Esophagus squamous epithelium (tissue), 5 donors: ENCODE measurements around the gene C14orf39. TPM values are rescaled to one million over a fixed set of nuclear protein-coding genes. Genes with fewer than 3 reads are reported as not detected.
A peak's percentile ranks its signal among the peaks of the same experiment; 100 is the strongest.

Source experiments
- DNase-seq: peaks from one replicate; lab custom pipeline; 2025; lab: John Stamatoyannopoulos, UW
- H3K27ac ChIP-seq, 4 donors: fragments of 200-600 bp; sonication (generic); one replicate each; pipeline ENCODE4 v1.5.1; 2016 to 2019; ENCODE audit warnings: mild to moderate bottlenecking in 1 of 4
- H3K27me3 ChIP-seq, 4 donors: fragments of 200-600 bp; sonication (generic); 1 replicate in 3 of 4; 2 replicates in 1 of 4; pipeline versions ENCODE4 v1.5.1 to v1.6.0; 2017 to 2021; ENCODE audit warnings: antibody characterized with exemption in 1 of 4
- H3K36me3 ChIP-seq, 3 donors: fragments of 200-600 bp; sonication (generic); one replicate each; pipeline ENCODE4 v1.5.1; 2016 to 2019
- H3K4me1 ChIP-seq, 3 donors: fragments of 200-600 bp; sonication (generic); one replicate each; pipeline ENCODE4 v1.5.1; 2017 to 2019
- H3K4me3 ChIP-seq, 4 donors: fragments of 200-600 bp; sonication (generic); 1 replicate in 3 of 4; 2 replicates in 1 of 4; pipeline ENCODE4 v1.5.1; 2016 to 2019; ENCODE audit warnings: mild to moderate bottlenecking in 2 of 4, moderate library complexity in 1 of 4
- H3K9me3 ChIP-seq, 3 donors: fragments of 200-600 bp; sonication (generic); one replicate each; pipeline ENCODE4 v1.5.1; 2016 to 2019
- POLR2A ChIP-seq, 4 donors: fragments of 450-650 bp; IDR thresholded peaks; one replicate each; pipeline ENCODE4 v1.6.1; 2017; ENCODE audit warnings: antibody characterized with exemption in 4 of 4, mild to moderate bottlenecking in 4 of 4, moderate library complexity in 3 of 4
- WGBS, 2 donors: methylation state at CpG; one replicate each; pipeline ENCODE4 v1.1.5; 2018; 5-methylcytosine and 5-hydroxymethylcytosine counted together
- intact Hi-C: fragments of 100-400 bp; cut with DNase I; formaldehyde crosslinking; loops from one replicate; pipeline ENCODE4 v1.15.0; 2022
- total RNA-seq, 4 donors: library from RNA; depleted of rRNA; stranded (reverse); fragments of >200 nt; gene quantifications; one replicate each; pipeline ENCODE4 v1.1.0, GENCODE V29; 2016
- TF ChIP-seq, protein P1 (sequence below), 6 experiments: fragments of 450-650 bp in 4 of 6; fragments of 200-600 bp in 2 of 6; sonication (generic) in 2 of 6; IDR thresholded peaks; one replicate each; pipeline ENCODE4 v1.5.1; 2016 to 2019; ENCODE audit warnings: antibody characterized with exemption in 6 of 6, mild to moderate bottlenecking in 4 of 6, moderate library complexity in 4 of 6
- donor health status: DM: yes; HTN: yes; CAD: no.

C14orf39 gene
- total RNA-seq, 4 donors from 2014 or later: not detected

DNA sequence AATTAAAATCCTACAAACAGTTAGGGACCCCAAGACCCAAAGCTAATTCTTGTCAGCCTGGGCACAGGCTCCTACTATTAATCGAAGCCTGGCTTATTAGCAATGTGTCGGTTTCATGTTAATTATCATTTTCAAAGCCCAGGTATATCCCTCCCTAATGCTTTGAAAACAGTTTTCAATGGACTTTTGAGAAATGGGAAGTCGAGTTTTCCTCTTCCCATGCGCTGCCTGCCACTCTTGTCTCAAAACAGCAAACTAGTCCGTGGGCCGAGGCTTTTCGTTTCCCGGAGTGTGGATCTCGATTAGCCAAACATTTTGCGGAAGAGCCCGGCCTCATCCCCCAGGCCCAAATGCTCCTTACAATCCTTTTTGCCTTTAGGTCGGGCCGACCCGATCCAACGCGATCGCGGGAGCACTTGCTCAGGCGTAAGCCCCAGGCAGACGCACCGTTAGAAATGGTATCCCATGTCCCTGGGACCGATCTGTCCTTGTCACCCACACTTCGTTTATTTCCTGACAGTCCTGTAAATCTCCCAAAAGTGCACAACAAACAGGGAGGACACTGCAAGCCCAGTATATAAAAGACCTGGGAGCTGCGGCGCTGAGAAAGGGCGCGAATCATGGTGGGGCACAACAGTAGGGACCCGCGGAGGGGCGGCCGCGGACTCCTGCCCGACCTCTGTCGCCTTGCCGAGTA is 24.5 kb upstream of the C14orf39 start:
- 7 to 25% methylated on average over 24 to 31 of the region's 35 CpGs for WGBS, 2 donors
- H3K27me3 ChIP-seq: peaks cover 34 to 100% (median 71%) of the 10 kb centered on the region in 4 donors
- DNase-seq: no peak
- peaks cover 10 to 56% (median 14%) of the 10 kb centered on the region in 3 donors for H3K4me1 ChIP-seq
- intact Hi-C loops: no loop called here
- H3K36me3 ChIP-seq: no peaks in the 10 kb centered on the region
- peaks cover 0 to under 1% (median 0%) of the 10 kb centered on the region in 3 donors for H3K9me3 ChIP-seq
- H3K4me3 ChIP-seq: peak overlapping the region in 1 of 4 donors; percentile 43
- no peak for TF ChIP-seq POLR2A (IDR thresholded peaks at IDR 0.05)
- TF ChIP-seq, protein P1, sequence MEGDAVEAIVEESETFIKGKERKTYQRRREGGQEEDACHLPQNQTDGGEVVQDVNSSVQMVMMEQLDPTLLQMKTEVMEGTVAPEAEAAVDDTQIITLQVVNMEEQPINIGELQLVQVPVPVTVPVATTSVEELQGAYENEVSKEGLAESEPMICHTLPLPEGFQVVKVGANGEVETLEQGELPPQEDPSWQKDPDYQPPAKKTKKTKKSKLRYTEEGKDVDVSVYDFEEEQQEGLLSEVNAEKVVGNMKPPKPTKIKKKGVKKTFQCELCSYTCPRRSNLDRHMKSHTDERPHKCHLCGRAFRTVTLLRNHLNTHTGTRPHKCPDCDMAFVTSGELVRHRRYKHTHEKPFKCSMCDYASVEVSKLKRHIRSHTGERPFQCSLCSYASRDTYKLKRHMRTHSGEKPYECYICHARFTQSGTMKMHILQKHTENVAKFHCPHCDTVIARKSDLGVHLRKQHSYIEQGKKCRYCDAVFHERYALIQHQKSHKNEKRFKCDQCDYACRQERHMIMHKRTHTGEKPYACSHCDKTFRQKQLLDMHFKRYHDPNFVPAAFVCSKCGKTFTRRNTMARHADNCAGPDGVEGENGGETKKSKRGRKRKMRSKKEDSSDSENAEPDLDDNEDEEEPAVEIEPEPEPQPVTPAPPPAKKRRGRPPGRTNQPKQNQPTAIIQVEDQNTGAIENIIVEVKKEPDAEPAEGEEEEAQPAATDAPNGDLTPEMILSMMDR (IDR thresholded peaks at IDR 0.05): no peak
- H3K27ac ChIP-seq: no peak overlapping the region

DNA sequence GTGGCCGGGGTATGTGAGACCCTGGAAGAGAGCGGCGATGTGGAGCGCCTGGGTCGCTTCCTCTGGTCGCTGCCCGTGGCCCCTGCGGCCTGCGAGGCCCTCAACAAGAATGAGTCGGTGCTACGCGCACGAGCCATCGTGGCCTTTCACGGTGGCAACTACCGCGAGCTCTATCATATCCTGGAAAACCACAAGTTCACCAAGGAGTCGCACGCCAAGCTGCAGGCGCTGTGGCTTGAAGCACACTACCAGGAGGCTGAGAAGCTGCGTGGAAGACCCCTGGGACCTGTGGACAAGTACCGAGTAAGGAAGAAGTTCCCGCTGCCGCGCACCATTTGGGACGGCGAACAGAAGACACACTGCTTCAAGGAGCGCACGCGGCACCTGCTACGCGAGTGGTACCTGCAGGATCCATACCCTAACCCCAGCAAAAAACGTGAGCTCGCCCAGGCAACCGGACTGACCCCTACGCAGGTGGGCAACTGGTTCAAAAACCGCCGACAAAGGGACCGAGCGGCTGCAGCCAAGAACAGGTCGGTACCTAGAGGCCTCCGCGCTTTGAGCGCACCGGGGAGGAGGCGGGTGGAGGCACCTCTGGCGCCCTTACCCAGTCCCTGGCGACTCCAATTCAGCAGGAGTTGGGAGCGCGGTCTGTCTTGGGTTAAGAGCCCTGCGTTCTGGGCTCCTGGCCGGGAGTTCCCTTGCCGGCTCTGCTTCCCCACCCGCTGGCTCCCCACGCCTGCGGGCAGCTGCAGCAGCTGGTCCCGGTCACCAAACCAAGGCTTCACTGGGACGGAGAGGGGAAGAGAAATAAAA is 23.8 kb upstream of the C14orf39 start:
- Histone ChIP-seq H3K4me3 (no peak overlapping the region), H3K27ac (no peak overlapping the region), H3K9me3 (no peaks in the 10 kb centered on the region), H3K36me3 (no peaks in the 10 kb centered on the region), H3K27me3 (peaks cover 29 to 100% (median 71%) of the 10 kb centered on the region in 4 donors), H3K4me1 (peaks cover 4 to 49% (median 13%) of the 10 kb centered on the region in 3 donors)
- intact Hi-C loops: no loop called here
- 0 to 12% methylated on average over 1 to 12 of the region's 58 CpGs for WGBS, 2 donors
- TF ChIP-seq, protein P1 (IDR thresholded peaks at IDR 0.05): no peak
- no peak for TF ChIP-seq POLR2A (IDR thresholded peaks at IDR 0.05)
- DNase-seq: no peak

DNA sequence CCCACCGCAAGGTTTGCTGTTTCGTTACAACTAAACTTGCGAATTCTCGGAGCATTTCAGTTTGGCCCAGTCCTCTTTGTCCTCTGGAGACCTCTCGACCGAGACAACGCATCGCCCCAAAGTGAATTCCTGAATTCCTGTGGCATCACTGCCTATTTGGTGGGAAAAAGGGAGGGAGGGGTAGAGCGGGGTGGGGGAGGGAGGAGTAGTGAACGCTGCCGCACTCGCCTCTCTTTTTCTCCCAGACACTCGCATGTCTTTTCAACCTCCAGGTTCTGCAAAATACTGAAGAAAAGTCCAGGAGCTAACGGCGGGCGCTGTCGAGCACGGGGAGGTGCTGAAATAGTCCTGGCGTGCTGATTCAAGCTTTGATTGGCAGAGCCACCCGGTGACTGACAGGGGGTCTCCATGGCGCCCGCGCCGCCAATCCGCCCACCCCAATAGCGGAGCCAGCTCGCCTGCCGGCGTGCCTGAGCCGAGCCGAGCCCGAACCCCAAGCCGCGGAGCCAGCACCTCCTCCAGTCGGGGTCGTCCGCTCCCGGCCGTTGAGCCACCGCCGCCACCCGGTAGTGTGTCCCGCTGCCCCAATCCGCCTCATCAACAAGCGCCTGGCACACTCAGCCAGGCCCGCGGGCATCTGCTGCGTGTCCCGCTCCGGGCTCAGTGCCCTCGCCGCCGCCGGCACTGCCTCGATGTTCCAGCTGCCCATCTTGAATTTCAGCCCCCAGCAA is 23.0 kb upstream of the C14orf39 start, which contains the start of gene SIX6:
SIX6 (plus strand) TSS at position 440 of the 731 bp plus-strand sequence; CDS start at position 693, 253 bp downstream.
- no peaks in the 10 kb centered on the region for H3K9me3 ChIP-seq
- H3K4me1 ChIP-seq: peaks cover 0 to 44% (median 9%) of the 10 kb centered on the region in 3 donors
- TF ChIP-seq, protein P1 (IDR thresholded peaks at IDR 0.05): no peak
- no peak for TF ChIP-seq POLR2A (IDR thresholded peaks at IDR 0.05)
- no peaks in the 10 kb centered on the region for H3K36me3 ChIP-seq
- no peak within 1 kb of the TSS for H3K4me3 ChIP-seq
- intact Hi-C loops: no loop called here
- H3K27me3 ChIP-seq: peaks cover 29 to 100% (median 68%) of the 10 kb centered on the region in 4 donors
- DNase-seq: no peak
- WGBS, 2 donors: 3 to 8% methylated on average over 11 to 13 of the region's 55 CpGs
- H3K27ac ChIP-seq: no peak within 1 kb of the TSS

DNA sequence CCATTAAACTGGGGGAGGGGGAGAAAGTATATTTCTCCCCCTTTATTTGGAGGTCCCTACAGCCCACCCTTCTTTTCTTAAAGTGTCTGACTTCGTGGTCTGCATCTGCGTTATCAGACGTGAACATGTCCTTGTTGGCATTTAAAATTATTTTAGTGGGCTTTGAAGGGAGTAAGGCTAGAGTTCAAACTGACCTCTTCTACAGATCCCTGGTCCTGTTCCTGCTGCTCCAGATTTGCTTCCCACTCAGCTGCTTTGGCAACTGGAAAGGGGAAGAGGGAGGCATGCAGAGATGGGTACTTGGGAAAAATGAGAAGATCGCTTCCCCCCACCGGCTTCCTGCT is 22.5 kb upstream of the C14orf39 start:
- TF ChIP-seq POLR2A (IDR thresholded peaks at IDR 0.05): no peak
- TF ChIP-seq, protein P1 (IDR thresholded peaks at IDR 0.05): no peak
- Histone ChIP-seq H3K36me3 (no peaks in the 10 kb centered on the region), H3K27ac (no peak overlapping the region), H3K9me3 (no peaks in the 10 kb centered on the region), H3K4me1 (peaks cover 0 to 44% (median 9%) of the 10 kb centered on the region in 3 donors), H3K4me3 (no peak overlapping the region), H3K27me3 (peaks cover 29 to 100% (median 64%) of the 10 kb centered on the region in 4 donors)
- WGBS, 2 donors: 2 to 26% methylated on average over 4 to 5 of the region's 5 CpGs
- no peak for DNase-seq
- intact Hi-C loops: no loop called here
